WTC11 (cell line): ENCODE measurements around the gene GLUD1.
"Not testable (repeated sequence)": the region's sequence is repeated elsewhere in the genome, so short reads cannot be mapped to it uniquely, and the experiment has no call there.

Source experiments
- ESRRA ChIP-seq: sonication (generic); formaldehyde crosslinking; IDR thresholded peaks from 2 replicates; pipeline ENCODE4 v1.8.1; 2022; ENCODE audit warnings: mild to moderate bottlenecking, missing genetic modification reagents, borderline replicate concordance
- RORB ChIP-seq: fragments of 250-450 bp; sonication (Bioruptor Pico); IDR thresholded peaks from 2 replicates; pipeline ENCODE4 v1.9.0; 2021; ENCODE audit warnings: mild to moderate bottlenecking
- TCF7 ChIP-seq: sonication (generic); formaldehyde crosslinking; IDR thresholded peaks from 2 replicates; pipeline ENCODE4 v1.8.0; 2022; ENCODE audit warnings: mild to moderate bottlenecking, low read depth, missing genetic modification reagents, moderate library complexity
- TEAD4 ChIP-seq: sonication (generic); formaldehyde crosslinking; IDR thresholded peaks from 2 replicates; pipeline ENCODE4 v1.8.0; 2022; ENCODE audit warnings: mild to moderate bottlenecking, missing genetic modification reagents
- ZNF232 ChIP-seq: sonication (generic); formaldehyde crosslinking; IDR thresholded peaks from 2 replicates; pipeline ENCODE4 v1.8.0; 2022; ENCODE audit warnings: mild to moderate bottlenecking, missing genetic modification reagents
- ZNF263 ChIP-seq: sonication (generic); formaldehyde crosslinking; IDR thresholded peaks from 2 replicates; pipeline ENCODE4 v1.8.1; 2022; ENCODE audit warnings: low read depth, mild to moderate bottlenecking, moderate library complexity, missing genetic modification reagents
- TF ChIP-seq, protein P1 (sequence below): sonication (generic); formaldehyde crosslinking; IDR thresholded peaks from 2 replicates; pipeline ENCODE4 v1.8.0; 2022; ENCODE audit warnings: missing genetic modification reagents
- TF ChIP-seq, protein P2 (sequence below): fragments of 200-600 bp; IDR thresholded peaks from 2 replicates; pipeline ENCODE4 v1.8.0; 2022; ENCODE audit warnings: antibody characterized with exemption
- TF ChIP-seq, protein P3 (sequence below): sonication (generic); formaldehyde crosslinking; IDR thresholded peaks from 2 replicates; pipeline ENCODE4 v1.8.0; 2022; ENCODE audit warnings: mild to moderate bottlenecking, missing genetic modification reagents
- TF ChIP-seq, protein P4 (sequence below): sonication (generic); formaldehyde crosslinking; IDR thresholded peaks from 2 replicates; pipeline ENCODE4 v1.8.0; 2023; ENCODE audit warnings: mild to moderate bottlenecking, missing genetic modification reagents

DNA sequence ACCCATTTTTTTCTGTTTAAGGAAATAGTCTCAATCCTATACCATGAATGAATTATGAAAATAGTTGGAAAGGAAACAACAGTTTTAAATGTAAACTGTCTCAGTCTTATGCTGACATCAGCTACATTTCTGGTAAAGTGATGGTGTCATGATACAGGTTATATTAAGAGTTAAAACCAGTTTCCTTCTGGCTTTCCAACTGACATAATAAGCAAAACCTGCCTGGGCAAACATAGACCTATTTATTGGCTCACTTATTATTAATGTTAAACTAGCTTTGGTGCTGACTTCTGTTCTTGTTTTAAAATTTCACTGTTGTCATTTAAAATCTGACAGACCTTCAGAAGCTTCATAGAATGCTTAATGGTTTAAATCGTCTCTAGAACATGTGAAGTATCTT, 24.4 kb upstream of the GLUD1 start:
- TF ChIP-seq, protein P1, sequence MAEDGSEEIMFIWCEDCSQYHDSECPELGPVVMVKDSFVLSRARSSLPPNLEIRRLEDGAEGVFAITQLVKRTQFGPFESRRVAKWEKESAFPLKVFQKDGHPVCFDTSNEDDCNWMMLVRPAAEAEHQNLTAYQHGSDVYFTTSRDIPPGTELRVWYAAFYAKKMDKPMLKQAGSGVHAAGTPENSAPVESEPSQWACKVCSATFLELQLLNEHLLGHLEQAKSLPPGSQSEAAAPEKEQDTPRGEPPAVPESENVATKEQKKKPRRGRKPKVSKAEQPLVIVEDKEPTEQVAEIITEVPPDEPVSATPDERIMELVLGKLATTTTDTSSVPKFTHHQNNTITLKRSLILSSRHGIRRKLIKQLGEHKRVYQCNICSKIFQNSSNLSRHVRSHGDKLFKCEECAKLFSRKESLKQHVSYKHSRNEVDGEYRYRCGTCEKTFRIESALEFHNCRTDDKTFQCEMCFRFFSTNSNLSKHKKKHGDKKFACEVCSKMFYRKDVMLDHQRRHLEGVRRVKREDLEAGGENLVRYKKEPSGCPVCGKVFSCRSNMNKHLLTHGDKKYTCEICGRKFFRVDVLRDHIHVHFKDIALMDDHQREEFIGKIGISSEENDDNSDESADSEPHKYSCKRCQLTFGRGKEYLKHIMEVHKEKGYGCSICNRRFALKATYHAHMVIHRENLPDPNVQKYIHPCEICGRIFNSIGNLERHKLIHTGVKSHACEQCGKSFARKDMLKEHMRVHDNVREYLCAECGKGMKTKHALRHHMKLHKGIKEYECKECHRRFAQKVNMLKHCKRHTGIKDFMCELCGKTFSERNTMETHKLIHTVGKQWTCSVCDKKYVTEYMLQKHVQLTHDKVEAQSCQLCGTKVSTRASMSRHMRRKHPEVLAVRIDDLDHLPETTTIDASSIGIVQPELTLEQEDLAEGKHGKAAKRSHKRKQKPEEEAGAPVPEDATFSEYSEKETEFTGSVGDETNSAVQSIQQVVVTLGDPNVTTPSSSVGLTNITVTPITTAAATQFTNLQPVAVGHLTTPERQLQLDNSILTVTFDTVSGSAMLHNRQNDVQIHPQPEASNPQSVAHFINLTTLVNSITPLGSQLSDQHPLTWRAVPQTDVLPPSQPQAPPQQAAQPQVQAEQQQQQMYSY (CRISPR knock-in tag): not testable (repeated sequence)
- TF ChIP-seq, protein P2, sequence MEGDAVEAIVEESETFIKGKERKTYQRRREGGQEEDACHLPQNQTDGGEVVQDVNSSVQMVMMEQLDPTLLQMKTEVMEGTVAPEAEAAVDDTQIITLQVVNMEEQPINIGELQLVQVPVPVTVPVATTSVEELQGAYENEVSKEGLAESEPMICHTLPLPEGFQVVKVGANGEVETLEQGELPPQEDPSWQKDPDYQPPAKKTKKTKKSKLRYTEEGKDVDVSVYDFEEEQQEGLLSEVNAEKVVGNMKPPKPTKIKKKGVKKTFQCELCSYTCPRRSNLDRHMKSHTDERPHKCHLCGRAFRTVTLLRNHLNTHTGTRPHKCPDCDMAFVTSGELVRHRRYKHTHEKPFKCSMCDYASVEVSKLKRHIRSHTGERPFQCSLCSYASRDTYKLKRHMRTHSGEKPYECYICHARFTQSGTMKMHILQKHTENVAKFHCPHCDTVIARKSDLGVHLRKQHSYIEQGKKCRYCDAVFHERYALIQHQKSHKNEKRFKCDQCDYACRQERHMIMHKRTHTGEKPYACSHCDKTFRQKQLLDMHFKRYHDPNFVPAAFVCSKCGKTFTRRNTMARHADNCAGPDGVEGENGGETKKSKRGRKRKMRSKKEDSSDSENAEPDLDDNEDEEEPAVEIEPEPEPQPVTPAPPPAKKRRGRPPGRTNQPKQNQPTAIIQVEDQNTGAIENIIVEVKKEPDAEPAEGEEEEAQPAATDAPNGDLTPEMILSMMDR: not testable (repeated sequence)
- TF ChIP-seq ZNF263 (CRISPR knock-in tag); RORB (CRISPR knock-in tag); ZNF232 (CRISPR knock-in tag); TCF7; TEAD4 (CRISPR knock-in tag); ESRRA: not testable (repeated sequence)
- TF ChIP-seq, protein P3, sequence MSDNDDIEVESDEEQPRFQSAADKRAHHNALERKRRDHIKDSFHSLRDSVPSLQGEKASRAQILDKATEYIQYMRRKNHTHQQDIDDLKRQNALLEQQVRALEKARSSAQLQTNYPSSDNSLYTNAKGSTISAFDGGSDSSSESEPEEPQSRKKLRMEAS (CRISPR knock-in tag): not testable (repeated sequence)
- TF ChIP-seq, protein P4, sequence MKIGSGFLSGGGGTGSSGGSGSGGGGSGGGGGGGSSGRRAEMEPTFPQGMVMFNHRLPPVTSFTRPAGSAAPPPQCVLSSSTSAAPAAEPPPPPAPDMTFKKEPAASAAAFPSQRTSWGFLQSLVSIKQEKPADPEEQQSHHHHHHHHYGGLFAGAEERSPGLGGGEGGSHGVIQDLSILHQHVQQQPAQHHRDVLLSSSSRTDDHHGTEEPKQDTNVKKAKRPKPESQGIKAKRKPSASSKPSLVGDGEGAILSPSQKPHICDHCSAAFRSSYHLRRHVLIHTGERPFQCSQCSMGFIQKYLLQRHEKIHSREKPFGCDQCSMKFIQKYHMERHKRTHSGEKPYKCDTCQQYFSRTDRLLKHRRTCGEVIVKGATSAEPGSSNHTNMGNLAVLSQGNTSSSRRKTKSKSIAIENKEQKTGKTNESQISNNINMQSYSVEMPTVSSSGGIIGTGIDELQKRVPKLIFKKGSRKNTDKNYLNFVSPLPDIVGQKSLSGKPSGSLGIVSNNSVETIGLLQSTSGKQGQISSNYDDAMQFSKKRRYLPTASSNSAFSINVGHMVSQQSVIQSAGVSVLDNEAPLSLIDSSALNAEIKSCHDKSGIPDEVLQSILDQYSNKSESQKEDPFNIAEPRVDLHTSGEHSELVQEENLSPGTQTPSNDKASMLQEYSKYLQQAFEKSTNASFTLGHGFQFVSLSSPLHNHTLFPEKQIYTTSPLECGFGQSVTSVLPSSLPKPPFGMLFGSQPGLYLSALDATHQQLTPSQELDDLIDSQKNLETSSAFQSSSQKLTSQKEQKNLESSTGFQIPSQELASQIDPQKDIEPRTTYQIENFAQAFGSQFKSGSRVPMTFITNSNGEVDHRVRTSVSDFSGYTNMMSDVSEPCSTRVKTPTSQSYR (CRISPR knock-in tag): not testable (repeated sequence)
